HG03066 (cell line): ENCODE measurements around the gene FOXS1.

Source experiments
- ATAC-seq: cut with Tn5 transposase; IDR thresholded peaks from one replicate; pipeline ENCODE4 v1.9.1; 2021; ENCODE audit warnings: low read depth; ENCODE audit not compliant: unreplicated experiment

The FOXS1 gene

DNA sequence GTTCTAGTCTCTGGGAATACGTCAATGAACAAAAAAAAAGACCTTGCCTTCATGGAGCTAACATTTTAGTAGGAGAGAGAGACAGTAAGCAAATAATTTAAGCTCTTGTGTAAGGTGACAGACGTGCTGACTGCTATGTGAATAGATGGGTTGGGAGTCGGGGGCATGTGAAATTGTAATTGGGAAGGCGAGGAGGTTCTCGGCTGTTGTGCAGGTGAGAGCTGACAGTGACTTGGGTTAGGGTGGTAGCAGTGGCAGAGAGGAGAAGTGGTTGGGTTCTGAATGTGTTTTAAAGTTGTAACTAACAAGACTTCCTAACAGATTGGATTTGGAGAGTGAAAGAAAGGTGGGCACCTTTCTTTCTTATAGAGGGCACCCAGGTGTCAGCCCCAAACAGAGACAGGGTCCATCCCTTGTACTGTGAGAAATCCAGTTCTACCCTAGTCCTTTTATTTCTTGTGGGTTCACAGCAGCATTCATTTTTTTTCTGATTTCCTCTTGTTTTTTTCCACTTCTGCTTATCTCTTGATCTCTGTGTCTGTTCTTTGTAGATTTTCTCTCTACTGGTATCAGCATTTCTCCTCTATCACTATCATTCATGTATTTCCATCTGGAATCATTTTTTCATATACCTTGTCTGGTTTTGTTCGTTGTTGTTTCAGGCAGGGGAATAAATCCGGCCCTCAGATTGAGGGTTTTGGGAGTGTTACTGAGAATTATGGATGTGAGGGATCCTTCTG is 41.7 kb downstream of the FOXS1 start:
- no peak for ATAC-seq

DNA sequence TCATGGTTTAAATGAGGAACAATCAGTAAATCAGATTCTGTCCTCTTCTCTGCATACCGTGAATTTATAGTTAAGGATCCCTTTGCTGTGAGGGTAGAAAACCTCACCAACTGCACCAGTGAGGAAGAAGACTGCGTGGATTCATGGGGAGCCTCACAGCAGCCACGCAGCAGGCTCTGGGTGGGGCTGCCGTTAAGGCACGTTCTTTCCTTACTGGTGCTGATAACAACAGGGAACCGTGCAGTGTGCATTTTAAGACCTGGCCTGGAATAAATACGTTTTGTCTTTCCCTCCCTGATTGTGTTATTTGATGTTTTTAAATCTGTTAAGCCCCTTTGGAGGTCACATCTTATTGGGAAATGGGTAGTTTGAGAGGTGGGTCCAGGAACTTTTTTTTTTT is 43.9 kb downstream of the FOXS1 start:
- ATAC-seq, result no peak

DNA sequence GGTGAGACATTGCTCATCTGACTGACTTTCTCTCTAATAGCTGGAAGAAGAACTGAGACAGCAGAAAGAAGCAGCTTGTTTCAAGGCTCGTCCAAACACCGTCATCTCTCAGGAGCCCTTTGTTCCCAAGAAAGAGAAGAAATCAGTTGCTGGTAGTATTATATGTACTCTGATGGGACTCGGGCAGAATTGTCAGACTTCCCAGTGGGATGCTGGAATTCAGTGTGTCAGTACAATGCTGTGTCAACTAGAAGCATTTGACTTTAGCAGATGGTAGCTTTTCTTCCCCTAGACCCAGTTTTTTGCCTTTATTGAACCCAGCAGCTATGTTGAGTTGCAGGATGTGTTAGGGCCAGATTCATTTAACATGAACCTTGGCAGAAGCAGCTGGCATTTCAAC is 48.0 kb downstream of the FOXS1 start:
- no peak for ATAC-seq
